T-helper 2 cell treated with Interferon-gamma antibody and Interleukin-4, amounts not matched to agents 5 μg/mL and 100 μg/mL, for 36 hours (primary cell): ENCODE results near the gene ELOVL7.
"Not testable (repeated sequence)": the region's sequence is repeated elsewhere in the genome, so short reads cannot be mapped to it uniquely, and the experiment has no call there.

Experiments used
- DNase-seq: peaks from one replicate; pipeline ENCODE4 v3.0.0; 2021; ENCODE audit warnings: low spot score
- H3K27ac Mint-ChIP-seq: one replicate; pipeline ENCODE4 v1.8.0; 2021; ENCODE audit warnings: mild to moderate bottlenecking, mixed read lengths
- H3K27me3 Mint-ChIP-seq: one replicate; pipeline ENCODE4 v1.8.0; 2021; ENCODE audit warnings: low read depth, mixed read lengths
- H3K36me3 Mint-ChIP-seq: one replicate; pipeline ENCODE4 v1.8.0; 2021; ENCODE audit warnings: low read depth, mixed read lengths
- H3K4me1 Mint-ChIP-seq: one replicate; pipeline ENCODE4 v1.8.0; 2021; ENCODE audit warnings: low read depth, mixed read lengths
- H3K4me3 Mint-ChIP-seq: one replicate; pipeline ENCODE4 v1.8.0; 2022; ENCODE audit warnings: mild to moderate bottlenecking, moderate library complexity, mixed read lengths
- H3K9me3 Mint-ChIP-seq: one replicate; pipeline ENCODE4 v1.8.0; 2021; ENCODE audit warnings: mixed read lengths

ELOVL7 gene

DNA sequence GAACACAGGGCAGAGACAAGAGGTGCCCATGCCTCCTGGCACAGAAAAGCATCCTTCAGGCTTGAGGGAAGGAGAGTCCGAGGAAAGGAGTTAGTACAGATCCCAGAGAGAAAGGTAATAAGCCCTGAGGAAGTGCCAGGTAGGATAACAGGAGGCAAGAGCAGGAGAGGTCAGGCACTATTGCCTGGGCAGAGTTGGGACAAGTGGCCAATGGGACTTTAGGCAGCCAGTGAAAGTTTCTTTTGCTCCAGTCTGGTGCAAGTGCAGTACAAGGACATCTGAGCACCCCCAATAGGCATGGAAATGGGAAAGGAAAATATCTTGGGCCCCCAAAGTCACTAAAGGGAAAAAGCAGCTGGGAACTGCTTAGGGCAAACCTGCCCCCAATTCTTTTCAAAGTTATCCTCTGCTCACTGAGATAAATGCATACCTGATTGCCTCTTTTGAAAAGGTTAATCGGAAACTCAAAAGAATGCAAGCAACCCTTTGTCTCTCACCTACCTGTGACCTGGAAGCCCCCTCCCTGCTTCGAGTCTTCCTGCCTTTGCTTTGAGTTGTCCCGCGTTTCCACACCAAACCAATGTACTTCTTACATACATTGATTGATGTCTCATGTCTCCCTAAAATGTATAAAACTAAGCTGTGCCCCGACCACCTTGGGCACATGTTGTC, 46.5 kb downstream of the ELOVL7 start:
- Mint-ChIP-seq H3K36me3 (no peaks in the 10 kb centered on the region), H3K9me3 (no peaks in the 10 kb centered on the region), H3K4me1 (no peaks in the 10 kb centered on the region), H3K27ac (no peak overlapping the region), H3K4me3 (no peak overlapping the region), H3K27me3 (peaks cover 8% of the 10 kb centered on the region)
- DNase-seq: no peak

DNA sequence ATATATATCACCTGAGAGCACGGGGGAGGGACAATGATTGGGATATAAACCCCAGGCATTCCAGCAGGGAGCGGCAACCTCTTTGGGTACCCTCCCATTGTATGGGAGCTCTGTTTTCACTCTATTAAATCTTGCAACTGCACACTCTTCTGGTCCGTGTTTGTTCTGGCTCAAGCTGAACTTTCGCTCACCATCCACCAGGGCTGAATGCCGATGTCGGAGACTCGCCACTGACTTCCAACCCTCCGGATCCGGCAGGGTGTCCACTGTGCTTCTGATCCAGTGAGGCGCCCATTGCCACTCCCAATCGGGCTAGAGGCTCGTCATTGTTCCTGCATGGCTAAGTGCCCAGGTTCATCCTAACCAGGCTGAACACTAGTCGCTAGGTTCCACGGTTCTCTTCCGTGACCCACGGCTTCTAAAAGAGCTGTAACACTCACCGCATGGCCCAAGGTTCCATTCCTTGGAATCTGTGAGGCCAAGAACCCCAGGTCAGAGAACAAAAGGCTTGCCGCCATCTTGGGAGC, 48.6 kb downstream of the ELOVL7 start:
- not testable (repeated sequence) for DNase-seq, H3K4me3 Mint-ChIP-seq, H3K27ac Mint-ChIP-seq, H3K4me1 Mint-ChIP-seq, H3K36me3 Mint-ChIP-seq, H3K9me3 Mint-ChIP-seq, H3K27me3 Mint-ChIP-seq

- H3K27me3 Mint-ChIP-seq: peaks cover 6% of the 10 kb centered on the region
- H3K9me3 Mint-ChIP-seq: no peaks in the 10 kb centered on the region
- no peak overlapping the region for H3K27ac Mint-ChIP-seq
- no peaks in the 10 kb centered on the region for H3K4me1 Mint-ChIP-seq
- no peaks in the 10 kb centered on the region for H3K36me3 Mint-ChIP-seq
- DNase-seq: no peak
- H3K4me3 Mint-ChIP-seq: no peak overlapping the region
These were observed 49.4 kb downstream of the ELOVL7 start for GRCh38 chr5:60794691-60795090.

DNA sequence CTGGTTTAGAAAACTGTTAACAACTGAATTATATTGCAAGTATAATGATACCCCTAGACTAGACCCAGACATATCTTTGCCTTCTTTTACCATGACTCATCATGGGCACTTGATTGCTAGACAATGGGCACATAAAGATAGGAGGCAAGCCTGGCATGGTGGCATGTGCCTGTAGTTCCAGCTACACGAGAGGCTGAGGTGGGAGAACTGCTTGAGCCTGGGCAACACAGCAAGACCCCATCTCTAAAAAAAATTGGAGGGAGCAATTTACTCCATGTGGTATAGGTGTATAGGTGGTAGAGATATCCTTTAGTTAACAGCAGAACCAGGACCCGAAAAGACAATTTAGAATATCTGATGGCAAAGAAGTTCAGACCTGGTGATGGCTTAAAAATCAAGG, 51.6 kb downstream of the ELOVL7 start:
- H3K27me3 Mint-ChIP-seq: peaks cover 2% of the 10 kb centered on the region
- no peaks in the 10 kb centered on the region for H3K36me3 Mint-ChIP-seq
- no peak overlapping the region for H3K4me3 Mint-ChIP-seq
- no peak for DNase-seq
- H3K4me1 Mint-ChIP-seq: no peaks in the 10 kb centered on the region
- no peak overlapping the region for H3K27ac Mint-ChIP-seq
- H3K9me3 Mint-ChIP-seq: no peaks in the 10 kb centered on the region

DNA sequence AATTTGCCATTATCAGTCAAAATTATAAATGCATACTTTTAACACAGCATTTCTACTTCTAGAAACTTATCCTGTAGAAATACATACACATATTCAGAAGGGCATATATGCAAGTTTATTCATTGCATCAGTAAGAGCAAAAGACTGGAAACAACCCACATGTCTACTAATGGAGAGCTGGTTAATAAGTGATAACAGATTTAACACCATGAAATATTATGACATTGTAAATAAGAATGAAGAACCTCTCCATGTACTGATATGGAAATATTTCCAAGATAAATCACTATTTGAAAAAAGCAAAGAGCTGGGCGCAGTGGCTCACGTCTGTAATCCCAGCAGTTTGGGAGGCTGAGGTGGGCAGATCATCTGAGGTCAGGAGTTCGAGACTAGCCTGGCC, 54.5 kb downstream of the ELOVL7 start:
- H3K4me1 Mint-ChIP-seq: no peaks in the 10 kb centered on the region
- H3K9me3 Mint-ChIP-seq: no peaks in the 10 kb centered on the region
- peaks cover 2% of the 10 kb centered on the region for H3K27me3 Mint-ChIP-seq
- DNase-seq: no peak
- no peaks in the 10 kb centered on the region for H3K36me3 Mint-ChIP-seq
- H3K4me3 Mint-ChIP-seq: no peak overlapping the region
- H3K27ac Mint-ChIP-seq: no peak overlapping the region

DNA sequence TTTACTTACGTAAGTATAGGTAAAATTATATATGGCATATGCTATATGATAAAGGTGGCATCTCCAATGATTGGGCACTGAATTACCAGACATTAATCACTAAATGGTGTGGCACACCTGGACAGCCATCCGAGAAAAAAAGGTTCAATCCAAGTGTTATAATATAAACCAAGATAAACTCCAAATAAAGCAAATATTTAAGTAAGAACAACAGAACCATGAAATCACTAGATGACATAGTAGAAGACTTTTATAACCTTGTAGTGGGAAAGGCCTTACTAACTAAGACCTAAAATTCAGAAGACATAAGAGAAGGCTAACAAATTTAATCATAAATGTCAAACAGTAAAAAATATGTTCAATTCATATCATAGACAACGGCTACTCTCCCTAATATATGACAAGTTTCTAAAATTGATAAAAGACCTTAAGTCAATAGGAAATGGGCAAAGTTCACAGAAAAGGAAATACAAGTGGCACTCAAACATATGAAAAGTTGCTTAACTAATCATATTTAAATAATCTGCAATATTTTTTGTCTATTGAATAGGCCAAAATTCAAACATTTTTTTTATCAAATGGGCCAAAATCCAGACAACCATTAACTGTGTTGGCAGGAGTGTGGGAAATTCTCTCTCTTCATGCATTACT, 55.1 kb downstream of the ELOVL7 start:
- Mint-ChIP-seq H3K4me3 (no peak overlapping the region), H3K27ac (no peak overlapping the region), H3K27me3 (peaks cover 2% of the 10 kb centered on the region), H3K9me3 (no peaks in the 10 kb centered on the region), H3K36me3 (no peaks in the 10 kb centered on the region), H3K4me1 (no peaks in the 10 kb centered on the region)
- DNase-seq: no peak

DNA sequence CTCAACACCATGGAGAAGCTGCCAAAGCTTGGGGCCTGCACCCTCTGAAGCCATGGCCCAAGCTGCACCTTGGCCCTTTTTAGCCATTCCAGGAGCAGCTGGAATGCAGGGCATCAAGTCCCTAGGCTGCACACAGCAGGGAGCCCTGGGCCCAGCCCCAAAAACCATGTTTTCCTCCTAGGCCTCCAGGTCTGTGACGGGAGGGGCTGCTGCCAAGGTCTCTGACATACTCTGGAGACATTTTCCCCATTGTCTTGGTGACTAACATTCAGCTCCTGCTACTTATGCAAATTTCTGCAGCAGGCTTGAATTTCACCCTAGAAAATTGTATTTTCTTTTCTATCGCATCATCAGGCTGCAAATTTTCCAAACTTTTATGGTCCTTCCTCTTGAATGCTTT, 64.6 kb downstream of the ELOVL7 start:
- H3K27me3 Mint-ChIP-seq: no peaks in the 10 kb centered on the region
- H3K27ac Mint-ChIP-seq: no peak overlapping the region
- no peak overlapping the region for H3K4me3 Mint-ChIP-seq
- H3K9me3 Mint-ChIP-seq: no peaks in the 10 kb centered on the region
- no peak for DNase-seq
- H3K4me1 Mint-ChIP-seq: no peaks in the 10 kb centered on the region
- H3K36me3 Mint-ChIP-seq: no peaks in the 10 kb centered on the region

DNA sequence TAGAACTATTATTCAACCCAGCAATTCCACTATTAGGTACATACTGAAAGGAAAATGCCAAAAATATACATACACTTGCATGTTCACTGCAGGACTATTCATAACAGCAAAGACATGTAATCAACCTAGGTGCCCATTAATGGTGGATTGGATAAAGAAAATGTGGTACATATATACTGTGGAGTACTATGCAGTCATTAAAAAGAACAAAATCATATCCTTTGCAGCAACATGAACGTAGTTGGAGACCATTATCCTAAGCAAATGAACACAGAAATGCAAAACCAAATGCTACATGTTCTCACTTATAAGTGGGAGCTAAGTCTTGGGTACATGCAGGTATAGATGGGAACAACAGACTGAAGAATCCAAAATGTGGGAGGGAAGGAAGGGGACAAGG, 67.7 kb downstream of the ELOVL7 start:
- no peaks in the 10 kb centered on the region for H3K36me3 Mint-ChIP-seq
- H3K27ac Mint-ChIP-seq: no peak overlapping the region
- H3K9me3 Mint-ChIP-seq: no peaks in the 10 kb centered on the region
- H3K4me3 Mint-ChIP-seq: no peak overlapping the region
- H3K4me1 Mint-ChIP-seq: no peaks in the 10 kb centered on the region
- no peak for DNase-seq
- peaks cover 5% of the 10 kb centered on the region for H3K27me3 Mint-ChIP-seq

DNA sequence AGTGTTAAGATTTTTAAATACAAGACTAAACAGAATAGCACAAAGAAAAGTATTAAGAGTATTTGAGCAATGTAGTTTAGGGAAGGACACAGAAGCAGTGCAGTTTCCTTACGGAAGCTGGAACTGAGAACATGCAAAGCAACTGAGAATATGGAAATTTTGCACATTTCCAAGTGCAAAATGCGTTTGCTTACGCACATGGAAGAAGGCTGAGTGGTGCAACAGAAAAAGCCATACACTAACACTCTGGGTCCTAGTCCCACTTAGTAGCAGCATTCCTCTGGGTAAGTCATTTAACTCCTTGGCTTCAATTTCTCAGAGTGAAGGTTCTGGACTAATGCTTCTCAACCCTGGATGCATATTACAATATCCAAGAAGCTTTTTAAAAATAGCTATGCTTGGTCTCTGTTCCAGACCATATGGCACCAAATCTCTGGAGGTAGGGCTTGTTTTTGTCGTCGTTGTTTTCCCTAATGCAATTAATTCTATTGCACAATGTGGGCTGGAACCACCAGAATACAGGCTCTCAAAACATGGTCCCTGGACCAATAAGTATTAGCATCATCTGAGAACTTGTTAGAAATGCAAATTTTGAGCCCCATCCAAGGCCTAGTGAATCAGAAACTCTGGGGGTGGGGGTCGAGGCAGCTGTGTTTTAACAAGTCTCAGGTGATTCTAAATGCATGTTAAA, 78.9 kb downstream of the ELOVL7 start:
- Mint-ChIP-seq H3K9me3 (no peaks in the 10 kb centered on the region), H3K4me3 (no peak overlapping the region), H3K36me3 (no peaks in the 10 kb centered on the region), H3K27me3 (peaks cover under 1% of the 10 kb centered on the region), H3K4me1 (no peaks in the 10 kb centered on the region), H3K27ac (no peak overlapping the region)
- DNase-seq: no peak

GRCh38 chr5:60763061-60763460, 81.0 kb downstream of the ELOVL7 start:
- Mint-ChIP-seq H3K27me3 (peaks cover 2% of the 10 kb centered on the region), H3K27ac (no peak overlapping the region), H3K4me1 (no peaks in the 10 kb centered on the region), H3K9me3 (no peaks in the 10 kb centered on the region), H3K4me3 (no peak overlapping the region), H3K36me3 (no peaks in the 10 kb centered on the region)
- no peak for DNase-seq

- Mint-ChIP-seq H3K9me3 (no peaks in the 10 kb centered on the region), H3K4me1 (no peaks in the 10 kb centered on the region), H3K36me3 (no peaks in the 10 kb centered on the region), H3K27me3 (peaks cover 3% of the 10 kb centered on the region), H3K4me3 (no peak overlapping the region), H3K27ac (no peak overlapping the region)
- DNase-seq: no peak
These were observed 89.6 kb downstream of the ELOVL7 start for GRCh38 chr5:60754495-60754894.

DNA sequence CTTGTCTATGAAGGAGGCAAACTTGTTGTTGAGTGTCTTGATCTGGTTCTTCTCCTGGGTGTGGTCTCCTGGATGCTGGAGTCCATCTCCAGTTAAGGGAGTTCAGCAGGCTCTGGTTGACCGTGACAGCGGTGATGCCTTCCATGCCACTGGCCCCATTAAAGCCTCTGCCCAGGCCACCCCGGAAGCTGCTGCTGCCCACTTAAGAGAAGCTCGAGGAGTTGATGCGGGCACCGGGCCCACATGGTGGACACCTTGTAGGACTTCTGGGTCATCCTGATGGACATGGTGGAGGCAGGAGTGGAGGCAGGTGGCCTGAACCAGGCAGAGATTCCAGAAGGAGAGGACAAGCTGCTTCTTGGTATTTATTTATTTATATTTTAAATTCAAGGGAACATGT, 99.4 kb downstream of the ELOVL7 start:
- no peak overlapping the region for H3K4me3 Mint-ChIP-seq

GRCh38 chr5:60743511-60744314, 100.4 kb downstream of the ELOVL7 start:
- Mint-ChIP-seq H3K4me3 (no peak overlapping the region), H3K9me3 (peaks cover 14% of the 10 kb centered on the region), H3K27ac (no peak overlapping the region), H3K27me3 (no peaks in the 10 kb centered on the region), H3K4me1 (no peaks in the 10 kb centered on the region), H3K36me3 (no peaks in the 10 kb centered on the region)
- DNase-seq: no peak

More for the DNA sequence above, 99.4 kb downstream of the ELOVL7 start:
- H3K27me3 Mint-ChIP-seq: no peaks in the 10 kb centered on the region
- H3K27ac Mint-ChIP-seq: no peak overlapping the region
- H3K36me3 Mint-ChIP-seq: no peaks in the 10 kb centered on the region
- no peak for DNase-seq
- peaks cover 14% of the 10 kb centered on the region for H3K9me3 Mint-ChIP-seq
- H3K4me1 Mint-ChIP-seq: no peaks in the 10 kb centered on the region

DNA sequence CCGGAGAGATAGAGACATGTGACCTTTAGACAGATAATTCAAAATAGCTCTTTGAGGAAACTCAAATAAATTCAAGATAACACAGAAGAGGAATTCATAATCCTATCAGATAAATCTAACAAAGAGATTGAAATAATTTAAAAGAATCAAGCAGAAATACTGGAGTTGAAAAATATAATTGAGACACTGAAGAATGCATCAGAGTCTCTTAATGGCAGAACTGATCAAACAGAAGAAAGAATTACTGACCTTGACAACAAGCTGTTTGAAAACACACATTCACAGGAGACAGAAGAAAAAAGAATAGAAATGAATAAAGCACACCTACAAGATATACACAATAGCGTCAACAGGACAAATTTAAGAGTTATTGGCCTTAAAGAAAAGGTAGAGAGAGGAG, 103.7 kb downstream of the ELOVL7 start:
- peaks cover 14% of the 10 kb centered on the region for H3K9me3 Mint-ChIP-seq
- no peaks in the 10 kb centered on the region for H3K36me3 Mint-ChIP-seq
- H3K27ac Mint-ChIP-seq: no peak overlapping the region
- DNase-seq: no peak
- no peaks in the 10 kb centered on the region for H3K4me1 Mint-ChIP-seq
- H3K4me3 Mint-ChIP-seq: no peak overlapping the region
- no peaks in the 10 kb centered on the region for H3K27me3 Mint-ChIP-seq
